Spleen (tissue), 11 donors: ENCODE measurements around the gene ROBO1. TPM values are rescaled to one million over a fixed set of nuclear protein-coding genes. Genes with fewer than 3 reads are reported as not detected.

Source experiments
- DNase-seq: peaks from one replicate; pipeline ENCODE4 v3.0.0-alpha.2; 2020
- H3K27ac ChIP-seq, 8 donors: fragments of 200-600 bp; sonication (generic) in 7 of 8; 1 replicate in 4 of 8; 2 replicates in 4 of 8; pipeline versions ENCODE4 v1.5.0 to v1.8.0; 2016 to 2021; ENCODE audit warnings: inconsistent platforms in 4 of 8, mild to moderate bottlenecking in 4 of 8, moderate library complexity in 1 of 8
- H3K27me3 ChIP-seq, 7 donors: fragments of 200-600 bp; sonication (generic) in 6 of 7; replicated peaks in 1 of 7; 1 replicate in 4 of 7; 2 replicates in 3 of 7; pipeline versions ENCODE4 v1.5.0 to v1.8.0; 2016 to 2021; ENCODE audit warnings: inconsistent platforms in 3 of 7, mild to moderate bottlenecking in 1 of 7
- H3K36me3 ChIP-seq, 6 donors: fragments of 200-600 bp; sonication (generic) in 5 of 6; 1 replicate in 4 of 6; 2 replicates in 2 of 6; pipeline versions ENCODE4 v1.5.0 to v1.8.0; 2016 to 2021; ENCODE audit warnings: inconsistent platforms in 2 of 6
- H3K4me1 ChIP-seq, 6 donors: fragments of 200-600 bp; sonication (generic) in 5 of 6; 1 replicate in 3 of 6; 2 replicates in 3 of 6; pipeline versions ENCODE4 v1.5.0 to v1.8.0; 2016 to 2021; ENCODE audit warnings: inconsistent platforms in 3 of 6
- H3K4me3 ChIP-seq, 8 donors: fragments of 200-600 bp; sonication (generic) in 7 of 8; 1 replicate in 4 of 8; 2 replicates in 4 of 8; pipeline versions ENCODE4 v1.5.0 to v1.8.0; 2016 to 2021; ENCODE audit warnings: inconsistent platforms in 4 of 8, mild to moderate bottlenecking in 4 of 8, moderate library complexity in 2 of 8
- H3K9me3 ChIP-seq, 8 donors: fragments of 200-600 bp; sonication (generic) in 7 of 8; 1 replicate in 4 of 8; 2 replicates in 4 of 8; pipeline versions ENCODE4 v1.5.0 to v1.8.0; 2016 to 2021; ENCODE audit warnings: inconsistent platforms in 4 of 8
- CTCF ChIP-seq, 11 experiments: fragments of 200-600 bp in 7 of 11; fragments of 450-650 bp in 4 of 11; sonication (generic) in 4 of 11; IDR thresholded peaks in 8 of 11; conservative IDR thresholded peaks in 3 of 11; 1 replicate in 7 of 11; 2 replicates in 4 of 11; pipeline versions ENCODE4 v1.4.0 to v1.8.0; 2016 to 2021; ENCODE audit warnings: antibody characterized with exemption in 11 of 11, inconsistent platforms in 4 of 11, mild to moderate bottlenecking in 1 of 11
- POLR2A ChIP-seq, 3 donors: fragments of 450-650 bp; IDR thresholded peaks; one replicate each; pipeline ENCODE4 v1.5.1; 2017; ENCODE audit warnings: antibody characterized with exemption in 3 of 3, mild to moderate bottlenecking in 1 of 3
- POLR2AphosphoS5 ChIP-seq, 3 donors: sonication (generic); formaldehyde crosslinking; IDR thresholded peaks; one replicate each; pipeline ENCODE4 v1.5.1; 2017; ENCODE audit warnings: antibody characterized with exemption in 3 of 3
- WGBS, 5 donors: extraction: QIAGEN DNeasy Blood & Tissue Kit in 3 of 5; methylation state at CpG; one replicate each; pipeline versions ENCODE4 v1.1.5 to v1.1.7; 2013 to 2018; 5-methylcytosine and 5-hydroxymethylcytosine counted together
- intact Hi-C: fragments of 100-400 bp; cut with DNase I; formaldehyde crosslinking; loops from one replicate; pipeline ENCODE4 v1.15.0; 2023; ENCODE audit warnings: low total_unique reads
- polyA plus RNA-seq, 3 donors: library from polyadenylated mRNA; stranded (reverse); fragments of 200-250 nt; gene quantifications; one replicate each; pipeline ENCODE4 v1.2.1, GENCODE V29; 2013
- total RNA-seq, 7 donors: library from RNA; depleted of rRNA in 3 of 7; stranded (reverse); fragments of >200 nt in 3 of 7; fragmentation: NEBNext Ultra II Directional in 4 of 7; extraction: Animal tissue kit (Norgen Biotek cat#: 25700) in 4 of 7; gene quantifications; one replicate each; pipeline versions ENCODE4 v1.1.0 to v1.2.1, GENCODE V29; 2016 to 2021
- donor health status: healthy with polysubstance abuse.
- donor health status: DM: no; HTN: no; CAD: no; lungs with moderate emphysema.
- donor health status: DM: no; HTN: no; CAD: no.
- donor health status: Bipolar disorder and iron deficiency.
- donor health status: healthy.
- donor health status: DM: no; HTN: no; CAD: no.
- donor health status: DM: yes; HTN: yes; CAD: no.

The ROBO1 gene
- total and polyA plus RNA-seq, 10 donors, result 3.4 to 37.3 (median 26.0) TPM

GRCh38 chr3:78765671-78766485, 1001.9 kb downstream of the ROBO1 start:
- no peaks in the 10 kb centered on the region for H3K36me3 ChIP-seq
- DNase-seq, result no peak
- intact Hi-C loops, result no loop called here
- no peak overlapping the region for H3K27ac ChIP-seq
- no peaks in the 10 kb centered on the region for H3K27me3 ChIP-seq
- 77 to 89% (median 86%) methylated on average over 5 of the region's 5 CpGs for WGBS, 5 donors
- TF ChIP-seq CTCF (IDR thresholded peaks at IDR 0.05 in 8 of 11, conservative IDR thresholded peaks at IDR 0.05 in 3 of 11) (no peak), POLR2AphosphoS5 (IDR thresholded peaks at IDR 0.05) (no peak), POLR2A (IDR thresholded peaks at IDR 0.05) (no peak)
- H3K9me3 ChIP-seq, result peaks cover 0 to 9% (median 2%) of the 10 kb centered on the region in 8 donors
- no peaks in the 10 kb centered on the region for H3K4me1 ChIP-seq
- no peak overlapping the region for H3K4me3 ChIP-seq

GRCh38 chr3:78764634-78765033, 1003.2 kb downstream of the ROBO1 start:
- peaks cover 0 to 11% (median under 1%) of the 10 kb centered on the region in 8 donors for H3K9me3 ChIP-seq
- no peak overlapping the region for H3K27ac ChIP-seq
- H3K4me1 ChIP-seq, result no peaks in the 10 kb centered on the region
- no peak for TF ChIP-seq POLR2A (IDR thresholded peaks at IDR 0.05)
- no peak for TF ChIP-seq POLR2AphosphoS5 (IDR thresholded peaks at IDR 0.05)
- TF ChIP-seq CTCF (IDR thresholded peaks at IDR 0.05 in 8 of 11, conservative IDR thresholded peaks at IDR 0.05 in 3 of 11), result no peak
- 84 to 97% (median 86%) methylated on average over 3 of the region's 3 CpGs for WGBS, 5 donors
- H3K4me3 ChIP-seq, result no peak overlapping the region
- intact Hi-C loops, result no loop called here
- DNase-seq, result no peak
- H3K27me3 ChIP-seq, result no peaks in the 10 kb centered on the region
- H3K36me3 ChIP-seq, result no peaks in the 10 kb centered on the region

- 74 to 90% (median 82%) methylated on average over 1 of the region's 1 CpG for WGBS, 5 donors
- TF ChIP-seq CTCF (IDR thresholded peaks at IDR 0.05 in 8 of 11, conservative IDR thresholded peaks at IDR 0.05 in 3 of 11) (no peak), POLR2AphosphoS5 (IDR thresholded peaks at IDR 0.05) (no peak), POLR2A (IDR thresholded peaks at IDR 0.05) (no peak)
- H3K36me3 ChIP-seq, result no peaks in the 10 kb centered on the region
- no peaks in the 10 kb centered on the region for H3K4me1 ChIP-seq
- no peaks in the 10 kb centered on the region for H3K27me3 ChIP-seq
- intact Hi-C loops, result no loop called here
- peaks cover 0 to 11% (median 0%) of the 10 kb centered on the region in 8 donors for H3K9me3 ChIP-seq
- DNase-seq, result no peak
- no peak overlapping the region for H3K27ac ChIP-seq
- H3K4me3 ChIP-seq, result no peak overlapping the region
Measured at GRCh38 chr3:78762121-78762520, 1005.7 kb downstream of the ROBO1 start.

GRCh38 chr3:78761126-78761525, 1006.7 kb downstream of the ROBO1 start:
- Histone ChIP-seq H3K27me3 (no peaks in the 10 kb centered on the region), H3K9me3 (peaks cover 0 to 9% (median 0%) of the 10 kb centered on the region in 8 donors), H3K36me3 (no peaks in the 10 kb centered on the region), H3K4me3 (no peak overlapping the region), H3K27ac (no peak overlapping the region), H3K4me1 (no peaks in the 10 kb centered on the region)
- no peak for DNase-seq
- 63 to 82% (median 73%) methylated on average over 2 of the region's 2 CpGs for WGBS, 5 donors
- intact Hi-C loops, result no loop called here
- TF ChIP-seq POLR2A (IDR thresholded peaks at IDR 0.05) (no peak), POLR2AphosphoS5 (IDR thresholded peaks at IDR 0.05) (no peak), CTCF (IDR thresholded peaks at IDR 0.05 in 8 of 11, conservative IDR thresholded peaks at IDR 0.05 in 3 of 11) (no peak)
